Panc1 (cell line): ENCODE data around the gene POLR3GL.

Experiments
- POLR2AphosphoS5 ChIP-seq: IDR thresholded peaks from 2 replicates; pipeline ENCODE4 v1.6.1; 2012; ENCODE audit warnings: mild to moderate bottlenecking, low read depth, low read length, moderate library complexity
- TCF7L2 ChIP-seq: IDR thresholded peaks from 2 replicates; pipeline ENCODE4 v1.6.1; 2011; ENCODE audit warnings: mild to moderate bottlenecking, low read depth, low read length, inconsistent platforms
- TF ChIP-seq, protein P1 (sequence below): fragments of 450-650 bp; IDR thresholded peaks from 2 replicates; pipeline ENCODE4 v1.5.1; 2017; ENCODE audit warnings: mild to moderate bottlenecking
- TF ChIP-seq, protein P2 (sequence below), 2 experiments: IDR thresholded peaks; 2 replicates each; pipeline ENCODE4 v1.6.1; 2011 to 2012; ENCODE audit warnings: low read depth in 2 of 2, control low read depth in 1 of 2, low read length in 1 of 2, mild to moderate bottlenecking in 1 of 2, moderate library complexity in 1 of 2; ENCODE audit not compliant: insufficient read depth in 1 of 2

DNA sequence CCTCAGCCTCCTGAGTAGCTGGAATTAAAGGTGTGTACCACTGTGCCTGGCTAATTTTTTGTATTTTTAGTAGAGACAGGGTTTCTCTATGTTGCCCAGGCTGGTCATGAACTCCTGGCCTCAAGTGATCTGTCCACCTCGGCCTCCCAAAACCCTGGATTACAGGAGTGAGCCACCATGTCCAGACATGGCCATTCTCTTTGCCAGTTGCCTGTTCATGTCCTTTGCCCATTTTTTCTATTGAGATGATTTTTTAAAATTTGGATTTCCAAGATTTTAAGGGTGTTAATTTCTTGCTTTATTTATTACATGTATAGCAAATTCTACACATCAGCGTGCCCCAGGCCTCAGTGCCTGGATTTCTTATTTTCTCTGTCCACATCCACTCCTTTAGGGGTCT lies 2.8 kb downstream of the POLR3GL start:
- TF ChIP-seq POLR2AphosphoS5 (no peak), TCF7L2 (no peak)
- TF ChIP-seq, protein P1, sequence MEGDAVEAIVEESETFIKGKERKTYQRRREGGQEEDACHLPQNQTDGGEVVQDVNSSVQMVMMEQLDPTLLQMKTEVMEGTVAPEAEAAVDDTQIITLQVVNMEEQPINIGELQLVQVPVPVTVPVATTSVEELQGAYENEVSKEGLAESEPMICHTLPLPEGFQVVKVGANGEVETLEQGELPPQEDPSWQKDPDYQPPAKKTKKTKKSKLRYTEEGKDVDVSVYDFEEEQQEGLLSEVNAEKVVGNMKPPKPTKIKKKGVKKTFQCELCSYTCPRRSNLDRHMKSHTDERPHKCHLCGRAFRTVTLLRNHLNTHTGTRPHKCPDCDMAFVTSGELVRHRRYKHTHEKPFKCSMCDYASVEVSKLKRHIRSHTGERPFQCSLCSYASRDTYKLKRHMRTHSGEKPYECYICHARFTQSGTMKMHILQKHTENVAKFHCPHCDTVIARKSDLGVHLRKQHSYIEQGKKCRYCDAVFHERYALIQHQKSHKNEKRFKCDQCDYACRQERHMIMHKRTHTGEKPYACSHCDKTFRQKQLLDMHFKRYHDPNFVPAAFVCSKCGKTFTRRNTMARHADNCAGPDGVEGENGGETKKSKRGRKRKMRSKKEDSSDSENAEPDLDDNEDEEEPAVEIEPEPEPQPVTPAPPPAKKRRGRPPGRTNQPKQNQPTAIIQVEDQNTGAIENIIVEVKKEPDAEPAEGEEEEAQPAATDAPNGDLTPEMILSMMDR = no peak
- TF ChIP-seq, protein P2, sequence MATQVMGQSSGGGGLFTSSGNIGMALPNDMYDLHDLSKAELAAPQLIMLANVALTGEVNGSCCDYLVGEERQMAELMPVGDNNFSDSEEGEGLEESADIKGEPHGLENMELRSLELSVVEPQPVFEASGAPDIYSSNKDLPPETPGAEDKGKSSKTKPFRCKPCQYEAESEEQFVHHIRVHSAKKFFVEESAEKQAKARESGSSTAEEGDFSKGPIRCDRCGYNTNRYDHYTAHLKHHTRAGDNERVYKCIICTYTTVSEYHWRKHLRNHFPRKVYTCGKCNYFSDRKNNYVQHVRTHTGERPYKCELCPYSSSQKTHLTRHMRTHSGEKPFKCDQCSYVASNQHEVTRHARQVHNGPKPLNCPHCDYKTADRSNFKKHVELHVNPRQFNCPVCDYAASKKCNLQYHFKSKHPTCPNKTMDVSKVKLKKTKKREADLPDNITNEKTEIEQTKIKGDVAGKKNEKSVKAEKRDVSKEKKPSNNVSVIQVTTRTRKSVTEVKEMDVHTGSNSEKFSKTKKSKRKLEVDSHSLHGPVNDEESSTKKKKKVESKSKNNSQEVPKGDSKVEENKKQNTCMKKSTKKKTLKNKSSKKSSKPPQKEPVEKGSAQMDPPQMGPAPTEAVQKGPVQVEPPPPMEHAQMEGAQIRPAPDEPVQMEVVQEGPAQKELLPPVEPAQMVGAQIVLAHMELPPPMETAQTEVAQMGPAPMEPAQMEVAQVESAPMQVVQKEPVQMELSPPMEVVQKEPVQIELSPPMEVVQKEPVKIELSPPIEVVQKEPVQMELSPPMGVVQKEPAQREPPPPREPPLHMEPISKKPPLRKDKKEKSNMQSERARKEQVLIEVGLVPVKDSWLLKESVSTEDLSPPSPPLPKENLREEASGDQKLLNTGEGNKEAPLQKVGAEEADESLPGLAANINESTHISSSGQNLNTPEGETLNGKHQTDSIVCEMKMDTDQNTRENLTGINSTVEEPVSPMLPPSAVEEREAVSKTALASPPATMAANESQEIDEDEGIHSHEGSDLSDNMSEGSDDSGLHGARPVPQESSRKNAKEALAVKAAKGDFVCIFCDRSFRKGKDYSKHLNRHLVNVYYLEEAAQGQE (IDR thresholded peaks at IDR 0.05; ENCODE audit: insufficient read depth in 1 of 2, low read depth in 2 of 2, low read length in 1 of 2) = no peak
